ENCODE results near the gene CYP24A1.

DNA sequence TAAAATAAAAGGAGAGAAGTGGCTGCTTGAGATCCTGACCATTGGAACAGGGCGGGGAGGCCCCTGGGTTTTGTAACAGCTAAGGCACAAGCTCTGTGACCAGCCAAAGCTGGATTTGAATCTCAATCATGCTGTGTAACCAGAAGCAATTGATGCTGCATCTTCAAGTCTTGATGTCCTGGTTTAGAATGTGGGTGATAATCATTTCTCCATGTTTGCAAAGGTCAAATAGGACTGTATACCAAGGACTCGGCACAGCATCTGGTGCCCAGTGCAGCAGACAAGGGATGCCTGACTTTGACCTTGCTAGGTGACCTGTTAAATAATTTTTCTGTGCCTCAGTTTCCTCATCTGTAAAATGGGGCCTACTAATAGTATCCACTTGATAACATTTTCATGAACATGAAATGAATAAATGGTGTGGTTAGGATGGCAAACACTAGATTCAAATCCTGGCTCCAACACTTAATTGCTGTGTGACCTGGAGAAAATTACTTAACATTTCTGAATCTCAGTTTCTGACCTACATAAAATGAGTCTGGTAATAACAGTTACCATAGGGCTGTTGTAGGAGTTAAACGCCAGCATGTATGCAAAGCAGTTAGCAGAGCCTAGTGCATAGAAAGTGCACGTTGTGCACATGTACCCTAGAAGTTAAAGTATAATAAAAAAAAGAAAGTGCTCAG lies 57.1 kb downstream of the CYP24A1 start:
- TF ChIP-seq EZH2 (IDR thresholded peaks at IDR 0.05; ENCODE audit: borderline replicate concordance, insufficient read depth, low read length, poor library complexity, severe bottlenecking), result no peak
- TF ChIP-seq CTCF (IDR thresholded peaks at IDR 0.05; ENCODE audit: poor library complexity, severe bottlenecking), result no peak
- no peak for TF ChIP-seq TAF1 (IDR thresholded peaks at IDR 0.05; ENCODE audit: low read depth)
- TF ChIP-seq, protein P1, sequence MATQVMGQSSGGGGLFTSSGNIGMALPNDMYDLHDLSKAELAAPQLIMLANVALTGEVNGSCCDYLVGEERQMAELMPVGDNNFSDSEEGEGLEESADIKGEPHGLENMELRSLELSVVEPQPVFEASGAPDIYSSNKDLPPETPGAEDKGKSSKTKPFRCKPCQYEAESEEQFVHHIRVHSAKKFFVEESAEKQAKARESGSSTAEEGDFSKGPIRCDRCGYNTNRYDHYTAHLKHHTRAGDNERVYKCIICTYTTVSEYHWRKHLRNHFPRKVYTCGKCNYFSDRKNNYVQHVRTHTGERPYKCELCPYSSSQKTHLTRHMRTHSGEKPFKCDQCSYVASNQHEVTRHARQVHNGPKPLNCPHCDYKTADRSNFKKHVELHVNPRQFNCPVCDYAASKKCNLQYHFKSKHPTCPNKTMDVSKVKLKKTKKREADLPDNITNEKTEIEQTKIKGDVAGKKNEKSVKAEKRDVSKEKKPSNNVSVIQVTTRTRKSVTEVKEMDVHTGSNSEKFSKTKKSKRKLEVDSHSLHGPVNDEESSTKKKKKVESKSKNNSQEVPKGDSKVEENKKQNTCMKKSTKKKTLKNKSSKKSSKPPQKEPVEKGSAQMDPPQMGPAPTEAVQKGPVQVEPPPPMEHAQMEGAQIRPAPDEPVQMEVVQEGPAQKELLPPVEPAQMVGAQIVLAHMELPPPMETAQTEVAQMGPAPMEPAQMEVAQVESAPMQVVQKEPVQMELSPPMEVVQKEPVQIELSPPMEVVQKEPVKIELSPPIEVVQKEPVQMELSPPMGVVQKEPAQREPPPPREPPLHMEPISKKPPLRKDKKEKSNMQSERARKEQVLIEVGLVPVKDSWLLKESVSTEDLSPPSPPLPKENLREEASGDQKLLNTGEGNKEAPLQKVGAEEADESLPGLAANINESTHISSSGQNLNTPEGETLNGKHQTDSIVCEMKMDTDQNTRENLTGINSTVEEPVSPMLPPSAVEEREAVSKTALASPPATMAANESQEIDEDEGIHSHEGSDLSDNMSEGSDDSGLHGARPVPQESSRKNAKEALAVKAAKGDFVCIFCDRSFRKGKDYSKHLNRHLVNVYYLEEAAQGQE (IDR thresholded peaks at IDR 0.05; ENCODE audit: borderline replicate concordance), result no peak
- TF ChIP-seq POLR2AphosphoS5 (IDR thresholded peaks at IDR 0.05), result no peak
- TF ChIP-seq SMC3 (conservative IDR thresholded peaks at IDR 0.05; ENCODE audit: poor library complexity), result no peak
